ENCODE results near the gene SSX2B.
"Not testable (repeated sequence)": the region's sequence is repeated elsewhere in the genome, so short reads cannot be mapped to it uniquely, and the experiment has no call there.

DNA sequence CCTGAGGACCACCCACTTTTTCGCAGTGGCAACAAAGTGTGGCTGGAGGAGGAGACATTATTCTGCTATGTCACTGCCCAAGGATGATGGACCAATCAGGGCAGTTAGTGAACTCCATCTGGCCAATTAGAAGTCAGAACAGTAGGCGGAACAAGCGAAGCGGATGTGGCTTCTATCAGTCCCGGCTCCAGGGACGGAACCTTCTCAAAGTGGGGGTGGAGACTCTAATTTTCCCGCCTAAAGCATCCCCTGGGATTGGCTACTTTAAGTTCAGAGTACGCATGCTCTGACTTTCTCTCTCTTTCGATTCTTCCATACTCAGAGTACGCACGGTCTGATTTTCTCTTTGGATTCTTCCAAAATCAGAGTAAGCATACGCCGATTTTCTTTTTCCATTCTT lies at the start of gene SSX2B:
- TF ChIP-seq SIN3A (IDR thresholded peaks at IDR 0.05; ENCODE audit: borderline replicate concordance, insufficient read depth, low read length); FOXP2 (optimal IDR thresholded peaks at IDR 0.05; ENCODE audit: borderline replicate concordance, extremely low read depth, extremely low read length, insufficient read depth); POLR2AphosphoS5 (IDR thresholded peaks at IDR 0.05; ENCODE audit: low read depth, low read length); TAF1 (IDR thresholded peaks at IDR 0.05; ENCODE audit: borderline replicate concordance, insufficient read depth, low read length): not testable (repeated sequence)
- TF ChIP-seq, protein P1, sequence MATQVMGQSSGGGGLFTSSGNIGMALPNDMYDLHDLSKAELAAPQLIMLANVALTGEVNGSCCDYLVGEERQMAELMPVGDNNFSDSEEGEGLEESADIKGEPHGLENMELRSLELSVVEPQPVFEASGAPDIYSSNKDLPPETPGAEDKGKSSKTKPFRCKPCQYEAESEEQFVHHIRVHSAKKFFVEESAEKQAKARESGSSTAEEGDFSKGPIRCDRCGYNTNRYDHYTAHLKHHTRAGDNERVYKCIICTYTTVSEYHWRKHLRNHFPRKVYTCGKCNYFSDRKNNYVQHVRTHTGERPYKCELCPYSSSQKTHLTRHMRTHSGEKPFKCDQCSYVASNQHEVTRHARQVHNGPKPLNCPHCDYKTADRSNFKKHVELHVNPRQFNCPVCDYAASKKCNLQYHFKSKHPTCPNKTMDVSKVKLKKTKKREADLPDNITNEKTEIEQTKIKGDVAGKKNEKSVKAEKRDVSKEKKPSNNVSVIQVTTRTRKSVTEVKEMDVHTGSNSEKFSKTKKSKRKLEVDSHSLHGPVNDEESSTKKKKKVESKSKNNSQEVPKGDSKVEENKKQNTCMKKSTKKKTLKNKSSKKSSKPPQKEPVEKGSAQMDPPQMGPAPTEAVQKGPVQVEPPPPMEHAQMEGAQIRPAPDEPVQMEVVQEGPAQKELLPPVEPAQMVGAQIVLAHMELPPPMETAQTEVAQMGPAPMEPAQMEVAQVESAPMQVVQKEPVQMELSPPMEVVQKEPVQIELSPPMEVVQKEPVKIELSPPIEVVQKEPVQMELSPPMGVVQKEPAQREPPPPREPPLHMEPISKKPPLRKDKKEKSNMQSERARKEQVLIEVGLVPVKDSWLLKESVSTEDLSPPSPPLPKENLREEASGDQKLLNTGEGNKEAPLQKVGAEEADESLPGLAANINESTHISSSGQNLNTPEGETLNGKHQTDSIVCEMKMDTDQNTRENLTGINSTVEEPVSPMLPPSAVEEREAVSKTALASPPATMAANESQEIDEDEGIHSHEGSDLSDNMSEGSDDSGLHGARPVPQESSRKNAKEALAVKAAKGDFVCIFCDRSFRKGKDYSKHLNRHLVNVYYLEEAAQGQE (IDR thresholded peaks at IDR 0.05; ENCODE audit: insufficient read depth in 1 of 2, low read depth in 2 of 2, low read length in 2 of 2), result not testable (repeated sequence)

Measured in PFSK-1 (cell line).